NT2/D1 (cell line): Measurements from ENCODE around the gene ABI1.
A peak's percentile ranks its signal among the peaks of the same experiment; 100 is the strongest.

Source experiments
- DNase-seq: peaks from one replicate; pipeline ENCODE4 v3.0.0-alpha.2; 2011; ENCODE audit warnings: low read depth, low spot score
- H3K27me3 ChIP-seq: 2 replicates; pipeline ENCODE4 v1.6.0; 2011; ENCODE audit warnings: mild to moderate bottlenecking; ENCODE audit not compliant: insufficient read length, insufficient read depth
- H3K36me3 ChIP-seq: 2 replicates; pipeline ENCODE4 v1.6.1; 2011; ENCODE audit warnings: mild to moderate bottlenecking, low read length, mixed read lengths; ENCODE audit not compliant: insufficient read depth, insufficient read length
- H3K4me1 ChIP-seq: 2 replicates; pipeline ENCODE4 v1.5.1; 2011; ENCODE audit not compliant: insufficient read depth, insufficient read length
- H3K4me3 ChIP-seq: 2 replicates; pipeline ENCODE4 v1.5.1; 2011; ENCODE audit warnings: low read depth; ENCODE audit not compliant: insufficient read length
- H3K9ac ChIP-seq: 2 replicates; pipeline ENCODE4 v1.6.0; 2011; ENCODE audit warnings: low read depth; ENCODE audit not compliant: insufficient read length
- H3K9me3 ChIP-seq: 2 replicates; pipeline ENCODE4 v1.5.1; 2011; ENCODE audit warnings: mild to moderate bottlenecking, low read length; ENCODE audit not compliant: insufficient read depth
- SUZ12 ChIP-seq: IDR thresholded peaks from 2 replicates; pipeline ENCODE4 v1.6.1; 2011; ENCODE audit not compliant: insufficient read length, insufficient read depth; ENCODE audit errors: extremely low read depth
- YY1 ChIP-seq: IDR thresholded peaks from 2 replicates; pipeline ENCODE4 v1.6.1; 2011; ENCODE audit not compliant: insufficient read length, insufficient read depth
- ZNF274 ChIP-seq: IDR thresholded peaks from 2 replicates; pipeline ENCODE4 v1.6.1; 2011; ENCODE audit warnings: mild to moderate bottlenecking, low read depth, low read length

ABI1 gene

GRCh38 chr10:26741368-26741767, 119.4 kb downstream of the ABI1 start:
- TF ChIP-seq SUZ12 (no peak), YY1 (no peak), ZNF274 (no peak)
- H3K36me3 ChIP-seq, result peaks cover 82% of the 10 kb centered on the region
- DNase-seq, result no peak
- H3K9me3 ChIP-seq, result no peaks in the 10 kb centered on the region
- no peak overlapping the region for H3K9ac ChIP-seq
- H3K4me1 ChIP-seq, result no peaks in the 10 kb centered on the region
- no peaks in the 10 kb centered on the region for H3K27me3 ChIP-seq
- H3K4me3 ChIP-seq, result no peak overlapping the region

- DNase-seq, result no peak
- Histone ChIP-seq H3K9me3 (no peaks in the 10 kb centered on the region), H3K4me3 (no peak overlapping the region), H3K4me1 (no peaks in the 10 kb centered on the region), H3K27me3 (no peaks in the 10 kb centered on the region), H3K36me3 (peaks cover 92% of the 10 kb centered on the region), H3K9ac (no peak overlapping the region)
- TF ChIP-seq YY1, result no peak
- no peak for TF ChIP-seq ZNF274
- TF ChIP-seq SUZ12, result no peak
Measured at GRCh38 chr10:26739071-26739631, 121.6 kb downstream of the ABI1 start.

- Histone ChIP-seq H3K27me3 (no peaks in the 10 kb centered on the region), H3K9ac (no peak overlapping the region), H3K9me3 (no peaks in the 10 kb centered on the region), H3K4me3 (no peak overlapping the region), H3K4me1 (peaks cover 5% of the 10 kb centered on the region), H3K36me3 (peaks cover 93% of the 10 kb centered on the region)
- DNase-seq, result no peak
- TF ChIP-seq ZNF274, result no peak
- no peak for TF ChIP-seq SUZ12
- no peak for TF ChIP-seq YY1
Measured at GRCh38 chr10:26738301-26738911, 122.4 kb downstream of the ABI1 start.

GRCh38 chr10:26737730-26738129, 123.0 kb downstream of the ABI1 start:
- Histone ChIP-seq H3K9me3 (no peaks in the 10 kb centered on the region), H3K27me3 (no peaks in the 10 kb centered on the region), H3K36me3 (peaks cover 93% of the 10 kb centered on the region), H3K4me3 (no peak overlapping the region), H3K9ac (no peak overlapping the region), H3K4me1 (peaks cover 8% of the 10 kb centered on the region)
- TF ChIP-seq SUZ12 (no peak), YY1 (no peak), ZNF274 (no peak)
- DNase-seq, result no peak

GRCh38 chr10:26735435-26735834, 125.3 kb downstream of the ABI1 start:
- Histone ChIP-seq H3K4me1 (peaks cover 8% of the 10 kb centered on the region), H3K36me3 (peaks cover 96% of the 10 kb centered on the region)
- no peak for TF ChIP-seq SUZ12

GRCh38 chr10:26733750-26734568, 126.8 kb downstream of the ABI1 start:
- no peak overlapping the region for H3K9ac ChIP-seq
- no peaks in the 10 kb centered on the region for H3K9me3 ChIP-seq
- TF ChIP-seq YY1 (no peak), ZNF274 (no peak), SUZ12 (no peak)
- H3K27me3 ChIP-seq, result no peaks in the 10 kb centered on the region
- DNase-seq, result peak; percentile 15
- no peak overlapping the region for H3K4me3 ChIP-seq
- H3K36me3 ChIP-seq, result peaks cover 92% of the 10 kb centered on the region
- H3K4me1 ChIP-seq, result peaks cover 8% of the 10 kb centered on the region

More at GRCh38 chr10:26735435-26735834, 125.3 kb downstream of the ABI1 start:
- Histone ChIP-seq H3K27me3 (no peaks in the 10 kb centered on the region), H3K9ac (no peak overlapping the region), H3K9me3 (no peaks in the 10 kb centered on the region), H3K4me3 (no peak overlapping the region)
- DNase-seq, result no peak

GRCh38 chr10:26730552-26730951, 130.2 kb downstream of the ABI1 start:
- TF ChIP-seq ZNF274, result no peak
- Histone ChIP-seq H3K9me3 (no peaks in the 10 kb centered on the region), H3K27me3 (no peaks in the 10 kb centered on the region), H3K9ac (no peak overlapping the region), H3K4me1 (peaks cover 8% of the 10 kb centered on the region), H3K36me3 (peaks cover 83% of the 10 kb centered on the region), H3K4me3 (no peak overlapping the region)
- DNase-seq, result no peak
